Neuronal stem cell (in vitro differentiated cells): Measurements from ENCODE around the gene SRXN1.
A peak's percentile ranks its signal among the peaks of the same experiment; 100 is the strongest.

Source experiments
- DNase-seq: peaks from one replicate; pipeline ENCODE4 v3.0.0-alpha.2; 2013; ENCODE audit warnings: low spot score
- H2AFZ ChIP-seq: one replicate; pipeline ENCODE4 v1.6.1; 2013; ENCODE audit warnings: mild to moderate bottlenecking, low read length, inconsistent platforms
- H2AK5ac ChIP-seq: 2 replicates; pipeline ENCODE4 v1.6.1; 2013; ENCODE audit warnings: low read depth, mild to moderate bottlenecking, inconsistent platforms, low read length, moderate library complexity, mixed read lengths
- H2BK120ac ChIP-seq: 2 replicates; pipeline ENCODE4 v1.6.1; 2013; ENCODE audit warnings: low read depth, mild to moderate bottlenecking, inconsistent platforms, low read length, moderate library complexity, mixed read lengths
- H2BK12ac ChIP-seq: one replicate; pipeline ENCODE4 v1.6.1; 2013; ENCODE audit warnings: low read length, inconsistent platforms
- H2BK15ac ChIP-seq: 2 replicates; pipeline ENCODE4 v1.6.1; 2013; ENCODE audit warnings: mild to moderate bottlenecking, low read length, inconsistent platforms, mixed read lengths
- H2BK5ac ChIP-seq: one replicate; pipeline ENCODE4 v1.6.1; 2013; ENCODE audit warnings: inconsistent platforms, mild to moderate bottlenecking, low read length, moderate library complexity
- H3K14ac ChIP-seq: one replicate; pipeline ENCODE4 v1.6.1; 2013; ENCODE audit warnings: low read length, inconsistent platforms
- H3K18ac ChIP-seq: 2 replicates; pipeline ENCODE4 v1.6.1; 2013; ENCODE audit warnings: low read length, inconsistent platforms
- H3K23ac ChIP-seq: 2 replicates; pipeline ENCODE4 v1.6.1; 2013; ENCODE audit warnings: low read depth, mild to moderate bottlenecking, mixed read lengths, low read length, inconsistent platforms; ENCODE audit not compliant: poor library complexity
- H3K27ac ChIP-seq: replicated peaks from 3 replicates; pipeline ENCODE4 v1.5.1; 2013; ENCODE audit warnings: low read length, inconsistent platforms
- H3K27me3 ChIP-seq, 3 experiments: 2 replicates each; pipeline ENCODE4 v1.6.1; 2013; ENCODE audit warnings: low read length in 3 of 3, mild to moderate bottlenecking in 2 of 3, inconsistent platforms in 1 of 3, low read depth in 1 of 3, mixed read lengths in 1 of 3, moderate library complexity in 1 of 3; ENCODE audit not compliant: control insufficient read depth in 3 of 3, insufficient read depth in 3 of 3
- H3K36me3 ChIP-seq, 2 donors: replicated peaks in 1 of 2; 2 replicates each; pipeline ENCODE4 v1.6.1; 2013; ENCODE audit warnings: low read length in 2 of 2; ENCODE audit not compliant: control insufficient read depth in 2 of 2, insufficient read depth in 2 of 2
- H3K4ac ChIP-seq: 2 replicates; pipeline ENCODE4 v1.6.1; 2013; ENCODE audit warnings: inconsistent platforms, mild to moderate bottlenecking, low read length, moderate library complexity
- H3K4me1 ChIP-seq, 2 donors: 1 replicate in 1 of 2; 2 replicates in 1 of 2; pipeline ENCODE4 v1.6.1; 2013; ENCODE audit warnings: low read length in 2 of 2, low read depth in 1 of 2; ENCODE audit not compliant: control insufficient read depth in 2 of 2, insufficient read depth in 1 of 2
- H3K4me2 ChIP-seq: one replicate; pipeline ENCODE4 v1.6.1; 2013; ENCODE audit warnings: mild to moderate bottlenecking, low read length, inconsistent platforms; ENCODE audit not compliant: insufficient read depth, poor library complexity, severe bottlenecking
- H3K4me3 ChIP-seq, 2 donors: 2 replicates each; pipeline ENCODE4 v1.5.1; 2013; ENCODE audit warnings: low read length in 2 of 2, mild to moderate bottlenecking in 2 of 2, inconsistent platforms in 1 of 2, moderate library complexity in 1 of 2
- H3K79me1 ChIP-seq: one replicate; pipeline ENCODE4 v1.6.1; 2013; ENCODE audit warnings: low read depth, mild to moderate bottlenecking, inconsistent platforms, low read length, moderate library complexity
- H3K9ac ChIP-seq: one replicate; pipeline ENCODE4 v1.6.1; 2013; ENCODE audit warnings: mild to moderate bottlenecking, low read depth, low read length, inconsistent platforms; ENCODE audit not compliant: poor library complexity
- H3K9me3 ChIP-seq, 2 donors: replicated peaks in 1 of 2; 2 replicates each; pipeline versions ENCODE3 to v1.6.1; 2013; ENCODE audit warnings: low read length in 2 of 2, mild to moderate bottlenecking in 2 of 2, inconsistent platforms in 1 of 2, low read depth in 1 of 2, mixed read lengths in 1 of 2, moderate library complexity in 1 of 2; ENCODE audit not compliant: control insufficient read depth in 2 of 2, insufficient read depth in 1 of 2
- H4K8ac ChIP-seq: one replicate; pipeline ENCODE4 v1.6.1; 2013; ENCODE audit warnings: low read depth, mild to moderate bottlenecking, inconsistent platforms, low read length, moderate library complexity
- H4K91ac ChIP-seq: one replicate; pipeline ENCODE4 v1.6.1; 2013; ENCODE audit warnings: low read length, low read depth, mild to moderate bottlenecking, inconsistent platforms; ENCODE audit not compliant: poor library complexity
- WGBS, 2 donors: extraction: QIAGEN DNeasy Blood & Tissue Kit; methylation state at CpG; one replicate each; pipeline ENCODE4 v1.1.7; 2013; ENCODE audit warnings: missing lambda C conversion rate in 2 of 2, mixed read lengths in 1 of 2; ENCODE audit not compliant: insufficient read length in 2 of 2, insufficient replicate concordance in 1 of 2; ENCODE audit errors: extremely low coverage in 2 of 2; 5-methylcytosine and 5-hydroxymethylcytosine counted together

Gene SRXN1

GRCh38 chr20:671252-672030 is 18.4 kb upstream of the SRXN1 start:
- Histone ChIP-seq H3K9me3 (no peaks in the 10 kb centered on the region), H3K79me1 (no peaks in the 10 kb centered on the region), H3K27ac (no peak overlapping the region), H2BK5ac (peak overlapping the region; percentile 19), H2BK120ac (no peak overlapping the region), H3K4me3 (no peak overlapping the region), H3K14ac (no peak overlapping the region), H3K4me1 (peaks cover 10 to 16% of the 10 kb centered on the region in 2 donors), H4K91ac (no peak overlapping the region), H3K4me2 (no peak overlapping the region), H3K23ac (no peak overlapping the region), H3K18ac (no peak overlapping the region), H2AK5ac (no peak overlapping the region), H3K4ac (no peak overlapping the region), H2AFZ (no peak overlapping the region), H3K27me3 (peaks cover 2 to 57% (median 32%) of the 10 kb centered on the region in 3 experiments), H2BK12ac (no peak overlapping the region), H3K9ac (no peak overlapping the region), H4K8ac (no peak overlapping the region), H2BK15ac (peak overlapping the region; percentile 68), H3K36me3 (no peaks in the 10 kb centered on the region)
- DNase-seq: no peak
- WGBS, 2 donors: no CpG with 5 or more reads among the region's 9 CpGs

GRCh38 chr20:669573-669972 is 16.6 kb upstream of the SRXN1 start:
- DNase-seq: no peak
- Histone ChIP-seq H3K4me3 (no peak overlapping the region), H2AK5ac (peak overlapping the region; percentile 6)

GRCh38 chr20:668638-669037 is 15.6 kb upstream of the SRXN1 start:
- H3K36me3 ChIP-seq: no peaks in the 10 kb centered on the region
- DNase-seq: no peak
- no peak overlapping the region for H3K4me2 ChIP-seq
- WGBS, 2 donors: no CpG with 5 or more reads among the region's 3 CpGs
- H3K18ac ChIP-seq: no peak overlapping the region
- H3K9me3 ChIP-seq: no peaks in the 10 kb centered on the region
- H4K91ac ChIP-seq: no peak overlapping the region
- no peak overlapping the region for H2BK120ac ChIP-seq
- H3K9ac ChIP-seq: no peak overlapping the region
- no peak overlapping the region for H3K4me3 ChIP-seq
- no peak overlapping the region for H3K4ac ChIP-seq
- H2BK5ac ChIP-seq: no peak overlapping the region
- peaks cover 0 to 57% (median 27%) of the 10 kb centered on the region in 3 experiments for H3K27me3 ChIP-seq
- H3K14ac ChIP-seq: no peak overlapping the region
- no peak overlapping the region for H2AK5ac ChIP-seq
- no peak overlapping the region for H3K23ac ChIP-seq
- H2AFZ ChIP-seq: no peak overlapping the region
- no peaks in the 10 kb centered on the region for H3K79me1 ChIP-seq
- H3K27ac ChIP-seq: no peak overlapping the region
- peaks cover 2 to 4% of the 10 kb centered on the region in 2 donors for H3K4me1 ChIP-seq
- no peak overlapping the region for H2BK15ac ChIP-seq
- no peak overlapping the region for H2BK12ac ChIP-seq
- H4K8ac ChIP-seq: no peak overlapping the region

More at GRCh38 chr20:669573-669972, 16.6 kb upstream of the SRXN1 start:
- no peaks in the 10 kb centered on the region for H3K36me3 ChIP-seq
- no peak overlapping the region for H2BK12ac ChIP-seq
- peaks cover 0 to 61% (median 28%) of the 10 kb centered on the region in 3 experiments for H3K27me3 ChIP-seq
- H3K18ac ChIP-seq: no peak overlapping the region
- H4K91ac ChIP-seq: no peak overlapping the region
- no peak overlapping the region for H3K14ac ChIP-seq
- H3K27ac ChIP-seq: no peak overlapping the region
- H3K4ac ChIP-seq: no peak overlapping the region
- H3K4me1 ChIP-seq: peaks cover 4% of the 10 kb centered on the region in 2 donors
- no peak overlapping the region for H3K9ac ChIP-seq
- H3K4me2 ChIP-seq: no peak overlapping the region
- no peak overlapping the region for H3K23ac ChIP-seq
- H4K8ac ChIP-seq: no peak overlapping the region
- no peak overlapping the region for H2BK15ac ChIP-seq
- WGBS, 2 donors: no CpG with 5 or more reads among the region's 7 CpGs
- no peaks in the 10 kb centered on the region for H3K79me1 ChIP-seq
- H3K9me3 ChIP-seq: no peaks in the 10 kb centered on the region
- H2BK5ac ChIP-seq: no peak overlapping the region
- no peak overlapping the region for H2AFZ ChIP-seq
- no peak overlapping the region for H2BK120ac ChIP-seq

GRCh38 chr20:668050-668449 is 15.1 kb upstream of the SRXN1 start:
- Histone ChIP-seq H3K4ac (no peak overlapping the region), H2AK5ac (no peak overlapping the region), H3K4me2 (no peak overlapping the region), H3K18ac (no peak overlapping the region), H3K27me3 (peaks cover 0 to 55% (median 30%) of the 10 kb centered on the region in 3 experiments), H2BK120ac (no peak overlapping the region), H3K27ac (no peak overlapping the region), H2BK5ac (no peak overlapping the region), H3K23ac (no peak overlapping the region), H3K9me3 (no peaks in the 10 kb centered on the region), H2BK15ac (no peak overlapping the region), H3K36me3 (no peaks in the 10 kb centered on the region), H2AFZ (no peak overlapping the region), H3K4me1 (peaks cover 2 to 4% of the 10 kb centered on the region in 2 donors), H3K14ac (no peak overlapping the region), H3K79me1 (no peaks in the 10 kb centered on the region), H4K8ac (no peak overlapping the region), H2BK12ac (no peak overlapping the region), H3K4me3 (no peak overlapping the region), H4K91ac (no peak overlapping the region), H3K9ac (no peak overlapping the region)
- no peak for DNase-seq
